Smooth muscle cell (in vitro differentiated cells): ENCODE measurements around the gene TNFSF13. TPM values are rescaled to one million over a fixed set of nuclear protein-coding genes. Genes with fewer than 3 reads are reported as not detected.

ENCODE experiments used
- DNase-seq: peaks from one replicate; lab custom pipeline; 2025; ENCODE audit not compliant: unreplicated experiment; lab: John Stamatoyannopoulos, UW
- H2AFZ ChIP-seq: fragments of 200-600 bp; sonication (generic); 2 replicates; pipeline ENCODE4 v1.6.0; 2016; ENCODE audit warnings: antibody characterized with exemption, low read depth, mild to moderate bottlenecking
- H3F3A ChIP-seq: fragments of 200-600 bp; sonication (generic); 2 replicates; pipeline ENCODE4 v1.6.0; 2017; ENCODE audit warnings: antibody characterized with exemption, low read depth
- H3K27ac ChIP-seq: fragments of 200-600 bp; sonication (generic); 2 replicates; pipeline ENCODE4 v1.5.1; 2016; ENCODE audit warnings: low read depth, mild to moderate bottlenecking
- H3K27me3 ChIP-seq: fragments of 200-600 bp; sonication (generic); 2 replicates; pipeline ENCODE4 v1.6.1; 2016; ENCODE audit warnings: low read depth, mild to moderate bottlenecking
- H3K36me3 ChIP-seq: fragments of 200-600 bp; sonication (generic); 2 replicates; pipeline ENCODE4 v1.5.1; 2016; ENCODE audit warnings: low read depth
- H3K4me1 ChIP-seq: fragments of 200-600 bp; sonication (generic); 2 replicates; pipeline ENCODE4 v1.5.1; 2016; ENCODE audit warnings: low read depth
- H3K4me2 ChIP-seq: fragments of 200-600 bp; sonication (generic); 2 replicates; pipeline ENCODE4 v1.6.0; 2016; ENCODE audit warnings: mild to moderate bottlenecking
- H3K4me3 ChIP-seq: fragments of 200-600 bp; sonication (generic); 2 replicates; pipeline ENCODE4 v1.5.1; 2016; ENCODE audit warnings: mild to moderate bottlenecking
- H3K79me2 ChIP-seq: fragments of 200-600 bp; sonication (generic); 2 replicates; pipeline ENCODE4 v1.6.0; 2016; ENCODE audit warnings: low read depth, mild to moderate bottlenecking
- H3K9ac ChIP-seq: fragments of 200-600 bp; sonication (generic); 2 replicates; pipeline ENCODE4 v1.6.0; 2016; ENCODE audit warnings: low read depth
- H3K9me3 ChIP-seq: fragments of 200-600 bp; sonication (generic); replicated peaks from 2 replicates; pipeline ENCODE4 v1.5.1; 2016; ENCODE audit warnings: low read depth
- H4K20me1 ChIP-seq: fragments of 200-600 bp; sonication (generic); 2 replicates; pipeline ENCODE4 v1.6.0; 2016; ENCODE audit warnings: low read depth
- CTCF ChIP-seq: fragments of 200-600 bp; sonication (generic); IDR thresholded peaks from 2 replicates; pipeline ENCODE4 v1.5.1; 2017; ENCODE audit warnings: borderline replicate concordance, mild to moderate bottlenecking, antibody characterized with exemption; ENCODE audit not compliant: insufficient read depth, poor library complexity, severe bottlenecking
- whole genome bisulfite sequencing: methylation state at CpG from one replicate; pipeline ENCODE4 v1.1.7; 2016; ENCODE audit warnings: low lambda C conversion rate; 5-methylcytosine and 5-hydroxymethylcytosine counted together
- polyA plus RNA-seq: library from polyadenylated mRNA; unstranded; fragments of >200 nt; fragmentation: Nextera tagmentation; extraction: Ambion mirVana; gene quantifications from 2 replicates; pipeline ENCODE4 v1.2.1, GENCODE V29; 2016
- total RNA-seq: library from RNA; depleted of rRNA; stranded (reverse); fragments of >200 nt; gene quantifications from 2 replicates; pipeline ENCODE4 v1.2.3, GENCODE V29; 2014

The TNFSF13 gene
- total and polyA plus RNA-seq, 2 experiments from 2014 or later: 0.38 to 4.1 TPM

- H3K27ac ChIP-seq: no peak overlapping the region
- no peaks in the 10 kb centered on the region for H3K79me2 ChIP-seq
- H3F3A ChIP-seq: no peaks in the 10 kb centered on the region
- peaks cover 9% of the 10 kb centered on the region for H3K36me3 ChIP-seq
- H3K4me2 ChIP-seq: no peak overlapping the region
- no peaks in the 10 kb centered on the region for H3K27me3 ChIP-seq
- no peak for DNase-seq
- WGBS: 95% methylated on average over 17 of the region's 17 CpGs
- no peak overlapping the region for H3K9ac ChIP-seq
- no peaks in the 10 kb centered on the region for H4K20me1 ChIP-seq
- TF ChIP-seq CTCF: no peak
- no peak overlapping the region for H2AFZ ChIP-seq
- no peak overlapping the region for H3K4me3 ChIP-seq
- no peaks in the 10 kb centered on the region for H3K9me3 ChIP-seq
- H3K4me1 ChIP-seq: no peaks in the 10 kb centered on the region
Measured at GRCh38 chr17:7513850-7514419, 44.6 kb upstream of the TNFSF13 start.

- H3K27me3 ChIP-seq: no peaks in the 10 kb centered on the region
- H3K9me3 ChIP-seq: no peaks in the 10 kb centered on the region
- DNase-seq: no peak
- no peaks in the 10 kb centered on the region for H3K4me1 ChIP-seq
- H3K4me3 ChIP-seq: no peak overlapping the region
- no peaks in the 10 kb centered on the region for H3K36me3 ChIP-seq
- H3K4me2 ChIP-seq: no peak overlapping the region
- H2AFZ ChIP-seq: no peak overlapping the region
- WGBS: 93% methylated on average over 13 of the region's 13 CpGs
- H3K9ac ChIP-seq: no peak overlapping the region
- no peaks in the 10 kb centered on the region for H4K20me1 ChIP-seq
- no peak for TF ChIP-seq CTCF
- no peaks in the 10 kb centered on the region for H3K79me2 ChIP-seq
- no peaks in the 10 kb centered on the region for H3F3A ChIP-seq
- H3K27ac ChIP-seq: no peak overlapping the region
Measured at GRCh38 chr17:7515911-7516610, 42.5 kb upstream of the TNFSF13 start.

- Histone ChIP-seq H3K36me3 (no peaks in the 10 kb centered on the region), H3K4me1 (no peaks in the 10 kb centered on the region), H3K27ac (no peak overlapping the region), H3K9me3 (no peaks in the 10 kb centered on the region), H3F3A (no peaks in the 10 kb centered on the region), H3K4me2 (no peak overlapping the region), H3K9ac (no peak overlapping the region), H3K79me2 (no peaks in the 10 kb centered on the region), H3K27me3 (no peaks in the 10 kb centered on the region), H2AFZ (no peak overlapping the region), H4K20me1 (no peaks in the 10 kb centered on the region), H3K4me3 (no peak overlapping the region)
- 56% methylated on average over 10 of the region's 10 CpGs for WGBS
- TF ChIP-seq CTCF: peak; percentile 37
- no peak for DNase-seq
Measured at GRCh38 chr17:7523033-7523432, 35.5 kb upstream of the TNFSF13 start.

- H3K27ac ChIP-seq: no peak overlapping the region
Measured at GRCh38 chr17:7528842-7529241, 29.7 kb upstream of the TNFSF13 start.

More at GRCh38 chr17:7528842-7529241, 29.7 kb upstream of the TNFSF13 start:
- Histone ChIP-seq H3K27me3 (no peaks in the 10 kb centered on the region), H3K9me3 (peaks cover 4% of the 10 kb centered on the region), H3K36me3 (peaks cover 3% of the 10 kb centered on the region), H3K79me2 (no peaks in the 10 kb centered on the region), H3K9ac (no peak overlapping the region), H3K4me2 (no peak overlapping the region), H3K4me3 (no peak overlapping the region), H2AFZ (no peak overlapping the region), H3K4me1 (no peaks in the 10 kb centered on the region), H3F3A (no peaks in the 10 kb centered on the region), H4K20me1 (no peaks in the 10 kb centered on the region)
- no peak for TF ChIP-seq CTCF
- DNase-seq: no peak
